H1 (cell line): ENCODE measurements around the gene DDX41. TPM values are rescaled to one million over a fixed set of nuclear protein-coding genes. Genes with fewer than 3 reads are reported as not detected.

Experiments
- BRCA1 ChIP-seq: IDR thresholded peaks from 2 replicates; pipeline ENCODE4 v1.6.1; 2012; ENCODE audit warnings: low read depth, low read length, improper control_type of control experiment
- NANOG ChIP-seq: IDR thresholded peaks from 2 replicates; pipeline ENCODE4 v1.6.1; 2011; ENCODE audit warnings: low read length, low read depth, mild to moderate bottlenecking, inconsistent platforms; ENCODE audit not compliant: insufficient read depth, poor library complexity, severe bottlenecking
- SIRT6 ChIP-seq: IDR thresholded peaks from one replicate; pipeline ENCODE4 v1.7.1; 2012; ENCODE audit warnings: low read length, inconsistent platforms
- SP1 ChIP-seq: IDR thresholded peaks from 2 replicates; pipeline ENCODE4 v1.6.1; 2011; ENCODE audit warnings: low read depth, low read length
- TBP ChIP-seq: IDR thresholded peaks from 2 replicates; pipeline ENCODE4 v1.6.1; 2011; ENCODE audit warnings: low read depth, low read length, improper control_type of control experiment
- polyA plus RNA-seq, 7 experiments: library from polyadenylated mRNA; depleted of rRNA in 3 of 7; stranded (reverse) in 5 of 7; unstranded in 2 of 7; fragments of >200 nt in 5 of 7; fragments of 200-250 nt in 2 of 7; gene quantifications; 1 replicate in 5 of 7; 2 replicates in 1 of 7; 4 replicates in 1 of 7; pipeline versions ENCODE4 v1.2.1 to v1.2.3, GENCODE V29; 2011 to 2013; ENCODE audit warnings: missing spikeins in 2 of 7, mixed read lengths in 2 of 7
- total RNA-seq: library from RNA; stranded (reverse); fragmentation: NEBNext Ultra II Directional; extraction: Animal tissue kit (Norgen Biotek cat#: 25700); gene quantifications from 2 replicates; pipeline ENCODE4 v1.2.1, GENCODE V29; 2021

Gene DDX41
- total and polyA plus RNA-seq, 2 of the 8 experiments (the other 6 are each of a cell fraction or from before 2014, with no cell fraction given): 102 to 135 TPM

DNA sequence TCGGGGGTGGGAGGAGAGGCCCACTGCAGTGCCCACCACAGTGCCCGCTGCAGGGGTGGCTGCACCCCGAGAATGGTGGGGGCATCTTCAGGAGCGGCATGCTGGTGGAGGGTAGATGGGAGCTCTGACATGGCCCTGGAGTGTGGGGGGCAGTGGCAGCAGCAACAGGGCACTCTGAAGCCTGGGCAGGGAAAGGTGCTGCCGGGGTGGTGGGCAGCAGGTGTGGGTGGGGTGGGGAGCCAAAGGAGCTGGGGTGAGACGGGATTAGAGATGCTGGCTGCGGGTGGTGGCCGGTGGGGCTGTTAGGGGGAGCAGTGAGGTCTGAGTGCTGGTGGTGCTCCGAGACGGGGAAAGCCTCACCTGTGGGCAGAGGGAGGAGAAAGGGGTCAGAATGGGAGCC lies 19.6 kb upstream of the DDX41 start (continued):
- TF ChIP-seq BRCA1 (no peak), SP1 (no peak), SIRT6 (no peak), NANOG (no peak), TBP (no peak)
